ENCODE results near the gene PNMA5.

DNA sequence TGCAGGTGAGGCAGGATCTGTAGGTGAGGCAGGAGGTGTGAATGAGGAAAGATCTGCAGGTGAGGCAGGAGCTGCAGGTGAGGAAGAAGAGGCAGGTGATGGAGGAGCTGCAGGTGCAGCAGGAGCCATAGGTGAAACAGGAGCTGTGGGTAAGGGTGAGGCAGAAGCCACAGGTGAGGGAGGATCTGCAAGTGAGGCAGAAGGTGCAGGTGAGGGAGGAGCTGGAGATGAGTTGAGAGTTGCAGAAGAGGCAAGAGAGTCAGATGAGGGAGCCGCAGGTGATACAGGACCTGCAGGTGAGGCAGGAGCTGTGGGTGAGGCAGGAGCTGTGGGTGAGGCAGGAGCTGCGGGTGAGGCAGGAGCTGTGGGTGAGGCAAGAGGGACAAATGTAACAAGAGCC, 35.2 kb upstream of the PNMA5 start:
- no peak for TF ChIP-seq CTCF (IDR thresholded peaks at IDR 0.05; ENCODE audit: extremely low read depth in 1 of 2, insufficient read depth in 1 of 2, low read depth in 1 of 2, low read length in 2 of 2)
- TF ChIP-seq POLR2A (IDR thresholded peaks at IDR 0.05; ENCODE audit: low read depth, low read length) = no peak
- no peak for TF ChIP-seq EZH2 (IDR thresholded peaks at IDR 0.05; ENCODE audit: borderline replicate concordance, low read depth, low read length, severe bottlenecking)
- TF ChIP-seq JUN (IDR thresholded peaks at IDR 0.05; ENCODE audit: borderline replicate concordance, insufficient read depth, insufficient read length, low read depth) = no peak
- no peak for TF ChIP-seq FOS (IDR thresholded peaks at IDR 0.05; ENCODE audit: borderline replicate concordance, insufficient read depth, low read length)
- no peak for TF ChIP-seq MAX (IDR thresholded peaks at IDR 0.05; ENCODE audit: insufficient read depth, insufficient read length)

Measured in endothelial cell of umbilical vein (primary cell).